Endothelial cell of umbilical vein (primary cell): Measurements from ENCODE around the gene PGK2. TPM values are rescaled to one million over a fixed set of nuclear protein-coding genes. Genes with fewer than 3 reads are reported as not detected.

Source experiments
- Bru-seq: library from RNA; stranded (reverse); fragments of 400-500 nt; gene quantifications from one replicate; lab custom pipeline; 2021; lab: Mats Ljungman, UMichigan
- BruChase-seq, 2 experiments: library from RNA; stranded (reverse); fragments of 400-500 nt; gene quantifications; one replicate each; lab custom pipeline; 2021; lab: Mats Ljungman, UMichigan
- BruUV-seq: library from RNA; stranded (reverse); fragments of 400-500 nt; replicated peaks from 2 replicates; lab custom pipeline; 2021; lab: Mats Ljungman, UMichigan
- CTCF ChIA-PET: fragments of 300-600, 350-600 bp; sonication (Branson Sonifier 250); formaldehyde crosslinking; loops from one replicate; lab custom pipeline; 2021; ENCODE audit warnings: antibody characterized with exemption, inconsistent platforms; lab: Charles Lee
- POLR2A ChIA-PET: fragments of 300-600, 350-600 bp; sonication (Branson Sonifier 250); formaldehyde crosslinking; loops from one replicate; lab custom pipeline; 2021; ENCODE audit warnings: antibody characterized with exemption, inconsistent platforms; lab: Charles Lee
- DNase-seq: peaks from one replicate; pipeline ENCODE4 v3.0.0-alpha.2; 2011; ENCODE audit warnings: low read depth, low spot score
- FAIRE-seq: peaks from 2 replicates; lab custom pipeline; 2011; peaks lifted over from hg19 to GRCh38; lab: Jason Lieb, UNC
- H2AFZ ChIP-seq: 2 replicates; pipeline ENCODE4 v1.6.0; 2012; ENCODE audit warnings: low read depth, low read length, control low read depth, inconsistent platforms
- H3K27ac ChIP-seq: 2 replicates; pipeline ENCODE4 v1.5.1; 2011; ENCODE audit warnings: low read depth, mild to moderate bottlenecking, control low read depth, low read length, moderate library complexity; ENCODE audit not compliant: insufficient read depth
- H3K27me3 ChIP-seq, 2 experiments: 2 replicates each; pipeline versions ENCODE4 v1.6.0 to v1.6.1; 2011; ENCODE audit warnings: low read length in 2 of 2, mixed read lengths in 1 of 2; ENCODE audit not compliant: control insufficient read depth in 2 of 2, insufficient read depth in 2 of 2
- H3K36me3 ChIP-seq, 2 experiments: 2 replicates in 1 of 2; 3 replicates in 1 of 2; pipeline ENCODE4 v1.5.1; 2011; ENCODE audit warnings: low read length in 2 of 2, mild to moderate bottlenecking in 1 of 2, moderate library complexity in 1 of 2; ENCODE audit not compliant: control insufficient read depth in 2 of 2, insufficient read depth in 2 of 2; ENCODE audit errors: extremely low read depth in 1 of 2
- H3K4me1 ChIP-seq: 3 replicates; pipeline ENCODE4 v1.5.1; 2011; ENCODE audit warnings: mild to moderate bottlenecking, low read length; ENCODE audit not compliant: control insufficient read depth, insufficient read depth; ENCODE audit errors: extremely low read depth
- H3K4me2 ChIP-seq: 2 replicates; pipeline ENCODE4 v1.6.1; 2011; ENCODE audit warnings: low read length, control low read depth, mixed read lengths; ENCODE audit not compliant: insufficient read depth
- H3K4me3 ChIP-seq, 3 experiments: fragments of 200-600 bp in 1 of 3; sonication (generic), shearing (Covaris generic) in 1 of 3; replicated peaks in 1 of 3; 2 replicates each; pipeline ENCODE4 v1.5.1; 2011 to 2016; ENCODE audit warnings: control low read depth in 3 of 3, low read length in 3 of 3, mild to moderate bottlenecking in 2 of 3, inconsistent platforms in 1 of 3, low read depth in 1 of 3, moderate library complexity in 1 of 3; ENCODE audit not compliant: insufficient read depth in 1 of 3
- H3K79me2 ChIP-seq: 2 replicates; pipeline ENCODE4 v1.6.0; 2012; ENCODE audit warnings: low read length, inconsistent platforms; ENCODE audit not compliant: control insufficient read depth, insufficient read depth
- H3K9ac ChIP-seq: replicated peaks from 2 replicates; pipeline ENCODE3; 2011; ENCODE audit warnings: low read length, control low read depth; ENCODE audit not compliant: insufficient read depth; ENCODE audit errors: extremely low read depth
- H3K9me1 ChIP-seq: replicated peaks from 3 replicates; pipeline ENCODE4 v1.6.0; 2011; ENCODE audit warnings: mild to moderate bottlenecking, low read length; ENCODE audit not compliant: control insufficient read depth, insufficient read depth; ENCODE audit errors: extremely low read depth
- H3K9me3 ChIP-seq: replicated peaks from 2 replicates; pipeline ENCODE4 v1.5.1; 2012; ENCODE audit warnings: low read length, inconsistent platforms; ENCODE audit not compliant: control insufficient read depth, insufficient read depth
- H4K20me1 ChIP-seq: replicated peaks from 2 replicates; pipeline ENCODE3; 2011; ENCODE audit warnings: mild to moderate bottlenecking, low read length; ENCODE audit not compliant: control insufficient read depth, insufficient read depth; ENCODE audit errors: extremely low read depth
- EZH2 ChIP-seq: IDR thresholded peaks from 2 replicates; pipeline ENCODE4 v1.6.1; 2012; ENCODE audit warnings: borderline replicate concordance, low read depth, mild to moderate bottlenecking, moderate library complexity, low read length, inconsistent platforms; ENCODE audit not compliant: severe bottlenecking
- FOS ChIP-seq: IDR thresholded peaks from 2 replicates; pipeline ENCODE4 v1.6.1; 2011; ENCODE audit warnings: mild to moderate bottlenecking, low read length, moderate library complexity, borderline replicate concordance; ENCODE audit not compliant: insufficient read depth
- GATA2 ChIP-seq: IDR thresholded peaks from 2 replicates; pipeline ENCODE4 v1.7.0; 2011; ENCODE audit warnings: low read depth, mild to moderate bottlenecking, moderate library complexity, mixed read lengths, low read length; ENCODE audit not compliant: insufficient read length, insufficient read depth
- JUN ChIP-seq: IDR thresholded peaks from 2 replicates; pipeline ENCODE4 v1.6.1; 2011; ENCODE audit warnings: borderline replicate concordance, low read depth; ENCODE audit not compliant: insufficient read length, insufficient read depth
- MYC ChIP-seq: IDR thresholded peaks from one replicate; pipeline ENCODE4 v1.6.1; 2011; ENCODE audit warnings: mild to moderate bottlenecking, low read depth, low read length
- POLR2AphosphoS5 ChIP-seq: IDR thresholded peaks from 2 replicates; pipeline ENCODE4 v1.6.1; 2012; ENCODE audit warnings: low read depth, mild to moderate bottlenecking, control low read depth, low read length, moderate library complexity; ENCODE audit not compliant: insufficient read depth
- dilution Hi-C: fragments of 300-500 bp; cut with MboI; formaldehyde crosslinking; loops from one replicate; pipeline ENCODE4 v1.15.0; 2019; ENCODE audit warnings: low sequenced_read_pairs; ENCODE audit not compliant: extremely low pct_ligation_motif_present
- intact Hi-C: fragments of 100-400 bp; cut with micrococcal nuclease; formaldehyde crosslinking; loops from one replicate; pipeline ENCODE4 v1.10.0; 2022
- long read RNA-seq: library from polyadenylated mRNA; stranded (forward); transcript quantifications from one replicate; pipeline ENCODE4 v2.0.0, GENCODE V29; 2021
- polyA minus RNA-seq, 3 experiments: library from RNA; depleted of rRNA, polyadenylated mRNA; stranded (reverse); fragments of >200 nt; gene quantifications; 1 replicate in 1 of 3; 2 replicates in 2 of 3; pipeline ENCODE4 v1.2.3, GENCODE V29; 2011
- polyA plus RNA-seq, 4 experiments: library from polyadenylated mRNA; depleted of rRNA in 3 of 4; stranded (reverse) in 3 of 4; unstranded in 1 of 4; fragments of >200 nt; gene quantifications; 2 replicates each; pipeline versions ENCODE4 v1.2.1 to v1.2.3, GENCODE V29; 2011 to 2012; ENCODE audit warnings: missing spikeins in 1 of 4
- total RNA-seq: library from RNA; stranded (reverse); gene quantifications from 2 replicates; pipeline ENCODE4 v1.2.3, GENCODE V29; 2021
- TF ChIP-seq, protein P1 (sequence below): IDR thresholded peaks from 2 replicates; pipeline ENCODE4 v1.6.1; 2011; ENCODE audit not compliant: insufficient read depth, insufficient read length

The PGK2 gene
- total RNA-seq (not detected in 2 replicates), polyA plus RNA-seq (not detected in 2 replicates), polyA minus RNA-seq (not detected in 2 replicates), Bru-seq, nascent RNA (not detected), BruChase-seq, experiment 1, labeled RNA remaining after a 6-hour chase (not detected), BruChase-seq, experiment 2, labeled RNA remaining after a 2-hour chase (not detected)
- polyA plus RNA-seq (2011; cell fraction: cytosol; rRNA removed) = not detected in 2 replicates
- polyA plus RNA-seq (2011; cell fraction: nucleus; rRNA removed) = not detected in 2 replicates
- not detected in 2 replicates for polyA plus RNA-seq (2012)
- polyA minus RNA-seq (2011; cell fraction: cytosol; rRNA and poly(A)+ RNA removed) = not detected
- polyA minus RNA-seq (2011; cell fraction: nucleus; rRNA and poly(A)+ RNA removed) = not detected in 2 replicates
- long read RNA-seq = 0 reads

DNA sequence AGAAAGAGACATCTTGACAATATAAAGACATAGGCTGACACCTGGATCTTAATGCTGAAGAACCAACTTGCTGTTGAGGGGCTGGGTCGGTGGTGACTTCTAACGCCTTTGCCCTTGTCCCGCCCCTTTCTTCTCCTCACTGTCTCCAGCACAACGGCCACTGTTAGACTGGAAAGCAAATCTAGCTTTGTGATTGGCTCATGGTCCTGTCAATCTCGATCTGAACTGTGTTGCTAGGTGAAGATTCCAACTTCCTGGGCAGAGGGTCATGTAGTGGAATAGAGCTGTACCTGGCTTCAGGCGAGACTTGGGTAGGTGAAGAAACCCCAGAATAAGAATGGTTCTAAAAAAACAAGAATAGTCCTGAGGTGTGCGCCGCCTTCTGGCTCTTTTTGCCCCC, at the start of gene PGK2:
Gene PGK2, minus strand, starts transcription at position 110 of the 400 bp plus-strand sequence. Its CDS starts 98 bp downstream, at position 12.
- Histone ChIP-seq H3K9ac (no peak within 1 kb of the TSS), H3K36me3 (no peaks in the 10 kb centered on the region), H4K20me1 (no peaks in the 10 kb centered on the region), H3K27ac (no peak within 1 kb of the TSS), H3K79me2 (no peaks in the 10 kb centered on the region), H3K4me1 (no peaks in the 10 kb centered on the region), H3K27me3 (no peaks in the 10 kb centered on the region), H3K9me3 (peaks cover 4% of the 10 kb centered on the region), H3K9me1 (no peaks in the 10 kb centered on the region), H3K4me2 (no peak within 1 kb of the TSS), H3K4me3 (no peak within 1 kb of the TSS), H2AFZ (no peak within 1 kb of the TSS)
- DNase-seq = no peak
- BruUV-seq = no TSS peak
- intact Hi-C loops (no loop called here), dilution Hi-C loops (no loop called here)
- ChIA-PET CTCF (no interaction called here), POLR2A (no interaction called here)
- FAIRE-seq = no peak
- no peak for TF ChIP-seq JUN
- TF ChIP-seq GATA2 = no peak
- TF ChIP-seq EZH2 = no peak
- no peak for TF ChIP-seq MYC
- TF ChIP-seq POLR2AphosphoS5 = no peak
- no peak for TF ChIP-seq FOS
- TF ChIP-seq, protein P1, sequence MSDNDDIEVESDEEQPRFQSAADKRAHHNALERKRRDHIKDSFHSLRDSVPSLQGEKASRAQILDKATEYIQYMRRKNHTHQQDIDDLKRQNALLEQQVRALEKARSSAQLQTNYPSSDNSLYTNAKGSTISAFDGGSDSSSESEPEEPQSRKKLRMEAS = no peak
